ENCODE measurements around the gene CMPK1.
"Not testable (repeated sequence)": the region's sequence is repeated elsewhere in the genome, so short reads cannot be mapped to it uniquely, and the experiment has no call there.

- not testable (repeated sequence) for TF ChIP-seq CTCF (IDR thresholded peaks at IDR 0.05; ENCODE audit: poor library complexity, severe bottlenecking); EZH2 (IDR thresholded peaks at IDR 0.05; ENCODE audit: borderline replicate concordance, insufficient read depth, low read length, poor library complexity, severe bottlenecking); REST (IDR thresholded peaks at IDR 0.05; ENCODE audit: borderline replicate concordance); POLR2AphosphoS5 (IDR thresholded peaks at IDR 0.05); EP300 (conservative IDR thresholded peaks at IDR 0.05; ENCODE audit: poor library complexity, severe bottlenecking); RAD21 (conservative IDR thresholded peaks at IDR 0.05); MXI1 (conservative IDR thresholded peaks at IDR 0.05; ENCODE audit: poor library complexity, severe bottlenecking)
These were observed 13.4 kb downstream of the CMPK1 start for GRCh38 chr1:47346979-47347378.
